A549 (cell line): Measurements from ENCODE around the gene MYO9A.

Experiments
- CEBPB ChIP-seq, 2 experiments: fragments of >200 bp in 1 of 2; sonication (Bioruptor Twin) in 1 of 2; formaldehyde crosslinking in 1 of 2; IDR thresholded peaks; 2 replicates each; pipeline ENCODE4 v1.6.1; 2012 to 2016
- EP300 ChIP-seq, 2 experiments: fragments of >200 bp; sonication (Bioruptor Twin); formaldehyde crosslinking; IDR thresholded peaks; 2 replicates in 1 of 2; 3 replicates in 1 of 2; pipeline ENCODE4 v1.6.1; 2016 to 2017
- MYC ChIP-seq: IDR thresholded peaks from 2 replicates; pipeline ENCODE4 v1.6.1; 2012; ENCODE audit warnings: mild to moderate bottlenecking, inconsistent platforms, low read length, improper control_type of control experiment, borderline replicate concordance
- NR3C1 ChIP-seq: fragments of >200 bp; sonication (Bioruptor Twin); formaldehyde crosslinking; IDR thresholded peaks from 3 replicates; pipeline ENCODE4 v1.6.1; 2017
- POLR2A ChIP-seq: IDR thresholded peaks from 2 replicates; pipeline ENCODE4 v1.6.1; 2012; ENCODE audit warnings: mild to moderate bottlenecking, low read length
- RARB ChIP-seq: fragments of 250-450 bp; sonication (Bioruptor Pico); IDR thresholded peaks from 2 replicates; pipeline ENCODE4 v1.8.0; 2021; ENCODE audit warnings: mild to moderate bottlenecking, moderate library complexity
- RNF2 ChIP-seq: fragments of 200-600 bp; sonication (generic); IDR thresholded peaks from 2 replicates; pipeline ENCODE4 v1.6.1; 2016; ENCODE audit warnings: low read depth, mild to moderate bottlenecking, antibody characterized with exemption, moderate library complexity, borderline replicate concordance
- TF ChIP-seq, protein P1 (sequence below): fragments of >200 bp; sonication (Bioruptor Twin); formaldehyde crosslinking; IDR thresholded peaks from 3 replicates; pipeline ENCODE4 v1.5.1; 2016
- TF ChIP-seq, protein P2 (sequence below): IDR thresholded peaks from 2 replicates; pipeline ENCODE4 v1.6.1; 2012

DNA sequence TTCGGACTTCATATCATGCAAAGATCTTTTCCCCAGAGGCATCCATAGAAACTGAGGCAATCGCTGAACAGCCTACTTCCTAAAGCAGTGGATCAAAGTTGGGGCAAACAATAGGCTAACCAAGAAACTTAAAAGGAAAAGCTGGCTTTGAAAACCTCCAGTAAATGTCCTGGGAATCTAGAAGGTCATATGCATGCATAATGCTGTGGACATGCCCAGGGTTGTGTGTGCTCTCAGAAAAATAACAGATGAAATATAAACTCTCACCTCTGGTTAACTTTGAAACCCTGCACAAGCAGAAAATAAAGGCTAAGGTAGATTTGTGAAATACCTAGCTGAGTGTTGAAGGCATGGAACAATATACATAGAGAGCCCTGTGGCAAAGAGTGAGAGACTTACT is 96.3 kb downstream of the MYO9A start:
- TF ChIP-seq, protein P1, sequence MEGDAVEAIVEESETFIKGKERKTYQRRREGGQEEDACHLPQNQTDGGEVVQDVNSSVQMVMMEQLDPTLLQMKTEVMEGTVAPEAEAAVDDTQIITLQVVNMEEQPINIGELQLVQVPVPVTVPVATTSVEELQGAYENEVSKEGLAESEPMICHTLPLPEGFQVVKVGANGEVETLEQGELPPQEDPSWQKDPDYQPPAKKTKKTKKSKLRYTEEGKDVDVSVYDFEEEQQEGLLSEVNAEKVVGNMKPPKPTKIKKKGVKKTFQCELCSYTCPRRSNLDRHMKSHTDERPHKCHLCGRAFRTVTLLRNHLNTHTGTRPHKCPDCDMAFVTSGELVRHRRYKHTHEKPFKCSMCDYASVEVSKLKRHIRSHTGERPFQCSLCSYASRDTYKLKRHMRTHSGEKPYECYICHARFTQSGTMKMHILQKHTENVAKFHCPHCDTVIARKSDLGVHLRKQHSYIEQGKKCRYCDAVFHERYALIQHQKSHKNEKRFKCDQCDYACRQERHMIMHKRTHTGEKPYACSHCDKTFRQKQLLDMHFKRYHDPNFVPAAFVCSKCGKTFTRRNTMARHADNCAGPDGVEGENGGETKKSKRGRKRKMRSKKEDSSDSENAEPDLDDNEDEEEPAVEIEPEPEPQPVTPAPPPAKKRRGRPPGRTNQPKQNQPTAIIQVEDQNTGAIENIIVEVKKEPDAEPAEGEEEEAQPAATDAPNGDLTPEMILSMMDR = no peak
- TF ChIP-seq MYC (no peak), POLR2A (no peak), RARB (no peak), RNF2 (no peak), EP300 (IDR thresholded peaks at IDR 0.05) (no peak), NR3C1 (no peak), CEBPB (IDR thresholded peaks at IDR 0.05) (no peak)
- TF ChIP-seq, protein P2, sequence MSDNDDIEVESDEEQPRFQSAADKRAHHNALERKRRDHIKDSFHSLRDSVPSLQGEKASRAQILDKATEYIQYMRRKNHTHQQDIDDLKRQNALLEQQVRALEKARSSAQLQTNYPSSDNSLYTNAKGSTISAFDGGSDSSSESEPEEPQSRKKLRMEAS = no peak
